ENCODE results near the gene ARRDC3. TPM values are rescaled to one million over a fixed set of nuclear protein-coding genes. Genes with fewer than 3 reads are reported as not detected.

The ARRDC3 gene
- total and polyA plus RNA-seq, 11 donors: 3.3 to 53.6 (median 8.9) TPM

- no peak for ATAC-seq
- intact Hi-C loops (cut with DNase I): loop anchor here in 1 of 10 donors (5.0 kb wide), 1 partner anchor 97 kb away; no protein-coding TSS in a partner anchor
- Histone ChIP-seq H3K36me3 (peaks cover 0 to 43% (median 41%) of the 10 kb centered on the region in 9 donors), H3K27ac (peak overlapping the region; percentile 96 to 100 (median 98)), H3K27me3 (no peaks in the 10 kb centered on the region), H3K4me1 (peaks cover 8 to 53% (median 32%) of the 10 kb centered on the region in 12 donors), H3K4me3 (peak overlapping the region; percentile 60 to 83 (median 75)), H3K9me3 (no peaks in the 10 kb centered on the region)
- no peak for TF ChIP-seq CTCF (IDR thresholded peaks at IDR 0.05)
- TF ChIP-seq POLR2A (IDR thresholded peaks at IDR 0.05): no peak
- no peak for DNase-seq
- 1 to 2% (median 1%) methylated on average over 12 of the region's 12 CpGs for WGBS, 4 donors
Observed at GRCh38 chr5:91379246-91379913, 3.7 kb downstream of the ARRDC3 start.

- DNase-seq (no peak), ATAC-seq (no peak)
- Histone ChIP-seq H3K4me3 (peak overlapping the region in 10 of 12 donors; percentile 63 to 83 (median 76)), H3K27ac (peak overlapping the region in 11 of 12 donors; percentile 96 to 100 (median 98)), H3K36me3 (peaks cover 0 to 49% (median 47%) of the 10 kb centered on the region in 9 donors), H3K27me3 (no peaks in the 10 kb centered on the region), H3K4me1 (peaks cover 5 to 52% (median 31%) of the 10 kb centered on the region in 12 donors), H3K9me3 (no peaks in the 10 kb centered on the region)
- WGBS, 4 donors: 38 to 44% (median 42%) methylated on average over 5 of the region's 5 CpGs
- TF ChIP-seq CTCF (IDR thresholded peaks at IDR 0.05) (no peak), POLR2A (IDR thresholded peaks at IDR 0.05) (no peak)
- intact Hi-C loops (cut with DNase I): loop anchor here in 1 of 10 donors (5.0 kb wide), 1 partner anchor 96 kb away; no protein-coding TSS in a partner anchor
Observed at GRCh38 chr5:91378752-91379211, 4.3 kb downstream of the ARRDC3 start.

GRCh38 chr5:91374893-91375520 is 8.1 kb downstream of the ARRDC3 start:
- ATAC-seq (no peak), DNase-seq (no peak)
- Histone ChIP-seq H3K9me3 (no peaks in the 10 kb centered on the region), H3K4me3 (no peak overlapping the region), H3K27me3 (no peaks in the 10 kb centered on the region), H3K36me3 (peaks cover 0 to 86% (median 84%) of the 10 kb centered on the region in 9 donors), H3K4me1 (peaks cover 5 to 79% (median 37%) of the 10 kb centered on the region in 12 donors), H3K27ac (peak overlapping the region in 5 of 12 donors; percentile 4 to 53 (median 32))
- 82 to 87% (median 84%) methylated on average over 6 of the region's 6 CpGs for WGBS, 4 donors
- TF ChIP-seq POLR2A (IDR thresholded peaks at IDR 0.05) (no peak), CTCF (IDR thresholded peaks at IDR 0.05) (no peak)
- intact Hi-C loops (cut with DNase I): loop anchor here in 2 of 10 donors (2.0 to 5.0 kb wide), 2 partner anchors 62 to 93 kb away; no protein-coding TSS in a partner anchor

DNA sequence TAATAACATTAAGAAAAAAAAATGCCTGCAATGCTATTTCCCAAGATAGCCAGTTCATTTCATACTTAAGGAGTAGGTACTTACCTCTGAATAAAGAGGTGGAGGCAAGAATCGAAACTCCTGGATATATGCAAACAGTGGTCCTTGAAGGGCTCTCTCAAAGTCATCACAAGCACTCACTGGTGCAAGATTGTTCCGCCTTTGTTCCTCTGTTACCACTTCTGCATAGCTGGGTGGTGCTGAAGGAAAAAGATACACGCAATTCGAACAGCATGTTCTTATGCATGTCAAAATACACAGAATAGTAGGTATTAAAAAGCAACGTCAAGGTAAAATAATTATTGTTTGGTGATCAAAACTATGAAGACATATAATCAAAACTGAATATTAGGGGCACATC is 9.5 kb downstream of the ARRDC3 start:
- Histone ChIP-seq H3K4me3 (no peak overlapping the region), H3K9me3 (no peaks in the 10 kb centered on the region), H3K4me1 (peaks cover 4 to 81% (median 33%) of the 10 kb centered on the region in 12 donors), H3K27me3 (no peaks in the 10 kb centered on the region), H3K36me3 (peaks cover 0 to 100% (median 97%) of the 10 kb centered on the region in 9 donors), H3K27ac (peak overlapping the region in 4 of 12 donors; percentile 0 to 43 (median 6))
- WGBS, 4 donors: 58 to 67% (median 64%) methylated on average over 5 of the region's 5 CpGs
- DNase-seq (no peak), ATAC-seq (peak in 3 of 4 donors; percentile 39 to 60 (median 57))
- intact Hi-C loops (cut with DNase I): no loop called here
- TF ChIP-seq POLR2A (IDR thresholded peaks at IDR 0.05): no peak
- TF ChIP-seq CTCF (IDR thresholded peaks at IDR 0.05): no peak

Data from heart left ventricle (tissue), 16 donors.